Fibroblast of skin of right quadriceps (primary cell): ENCODE measurements around the gene DUSP12.
A peak's percentile ranks its signal among the peaks of the same experiment; 100 is the strongest.
"Not testable (repeated sequence)": the region's sequence is repeated elsewhere in the genome, so short reads cannot be mapped to it uniquely, and the experiment has no call there.

Source experiments
- DNase-seq: peaks from one replicate; pipeline ENCODE4 v3.0.0-alpha.2; 2013

DUSP12 gene, protein sequence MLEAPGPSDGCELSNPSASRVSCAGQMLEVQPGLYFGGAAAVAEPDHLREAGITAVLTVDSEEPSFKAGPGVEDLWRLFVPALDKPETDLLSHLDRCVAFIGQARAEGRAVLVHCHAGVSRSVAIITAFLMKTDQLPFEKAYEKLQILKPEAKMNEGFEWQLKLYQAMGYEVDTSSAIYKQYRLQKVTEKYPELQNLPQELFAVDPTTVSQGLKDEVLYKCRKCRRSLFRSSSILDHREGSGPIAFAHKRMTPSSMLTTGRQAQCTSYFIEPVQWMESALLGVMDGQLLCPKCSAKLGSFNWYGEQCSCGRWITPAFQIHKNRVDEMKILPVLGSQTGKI

DNA sequence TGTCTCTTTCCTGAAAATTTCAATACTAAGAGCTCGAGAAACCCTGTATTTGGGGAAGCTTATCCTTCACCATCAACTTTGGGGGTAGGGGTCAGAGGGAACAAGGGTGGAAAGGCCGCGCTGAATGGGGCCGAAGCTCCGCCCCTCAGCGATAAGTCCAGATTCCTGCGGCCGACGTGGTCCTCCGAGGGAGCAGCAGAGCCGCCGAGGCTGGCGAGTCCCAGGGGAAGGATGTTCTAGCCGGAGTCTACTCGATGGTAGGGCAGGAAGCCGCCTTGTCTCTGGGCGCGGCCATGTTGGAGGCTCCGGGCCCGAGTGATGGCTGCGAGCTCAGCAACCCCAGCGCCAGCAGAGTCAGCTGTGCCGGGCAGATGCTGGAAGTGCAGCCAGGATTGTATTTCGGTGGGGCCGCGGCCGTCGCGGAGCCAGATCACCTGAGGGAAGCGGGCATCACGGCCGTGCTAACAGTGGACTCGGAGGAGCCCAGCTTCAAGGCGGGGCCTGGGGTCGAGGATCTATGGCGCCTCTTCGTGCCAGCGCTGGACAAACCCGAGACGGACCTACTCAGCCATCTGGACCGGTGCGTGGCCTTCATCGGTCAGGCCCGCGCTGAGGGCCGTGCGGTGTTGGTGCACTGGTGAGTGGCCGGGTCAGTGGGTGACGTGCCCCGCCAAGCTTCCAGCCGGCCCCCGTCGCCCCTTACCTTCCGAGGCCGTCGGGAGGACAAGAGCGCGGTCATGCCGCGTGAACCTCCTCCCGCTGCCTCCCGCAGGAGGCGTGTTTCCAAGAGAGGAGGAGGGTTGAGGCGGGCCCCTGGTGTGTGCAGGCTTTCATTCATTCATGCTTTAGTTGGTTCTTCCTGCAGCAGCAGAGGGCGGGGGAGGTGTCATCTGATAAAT, at the start of gene DUSP12:
DUSP12 (plus strand) TSS at position 278 of the 899 bp plus-strand sequence; CDS start at position 294, 16 bp downstream.
- peak; percentile 95 for DNase-seq

DNA sequence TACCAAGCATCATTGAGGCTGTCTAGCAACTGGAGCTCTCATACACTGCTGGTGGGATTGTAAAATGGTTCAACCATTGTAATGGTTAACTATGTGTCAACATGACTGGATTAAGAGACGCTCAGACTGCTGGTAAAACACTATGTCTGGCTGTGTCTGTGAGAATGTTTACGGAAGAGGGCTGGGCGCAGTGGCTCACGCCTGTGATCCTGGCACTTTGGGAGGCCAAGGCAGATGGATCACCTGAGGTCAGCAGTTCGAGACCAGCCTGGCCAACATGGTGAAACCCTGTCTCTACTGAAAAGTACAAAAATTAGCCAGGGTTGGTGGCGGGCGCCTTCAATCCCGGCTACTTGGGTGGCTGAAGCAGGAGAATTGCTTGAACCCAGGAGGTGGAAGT, 47.3 kb upstream of the DUSP12 start:
- no peak for DNase-seq

DNA sequence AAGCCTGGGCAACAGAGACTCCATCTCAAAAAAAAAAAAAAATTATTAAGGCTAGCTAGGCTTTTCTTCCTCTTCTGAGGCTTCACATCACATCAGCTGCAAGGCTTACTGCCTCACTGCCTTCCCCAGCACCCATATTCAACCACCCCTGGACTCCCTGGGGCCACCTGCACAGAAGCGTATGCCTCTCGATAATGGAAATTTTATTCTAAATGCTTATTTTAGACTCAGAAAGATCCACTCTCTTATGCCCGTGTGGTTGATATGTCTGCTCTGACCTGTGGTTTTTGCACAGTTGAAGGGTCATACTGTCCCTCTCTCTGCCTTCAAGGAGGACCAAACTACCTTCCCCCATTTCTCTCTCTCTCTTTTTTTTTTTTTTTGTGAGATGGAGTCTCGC, 44.0 kb upstream of the DUSP12 start:
- no peak for DNase-seq

DNA sequence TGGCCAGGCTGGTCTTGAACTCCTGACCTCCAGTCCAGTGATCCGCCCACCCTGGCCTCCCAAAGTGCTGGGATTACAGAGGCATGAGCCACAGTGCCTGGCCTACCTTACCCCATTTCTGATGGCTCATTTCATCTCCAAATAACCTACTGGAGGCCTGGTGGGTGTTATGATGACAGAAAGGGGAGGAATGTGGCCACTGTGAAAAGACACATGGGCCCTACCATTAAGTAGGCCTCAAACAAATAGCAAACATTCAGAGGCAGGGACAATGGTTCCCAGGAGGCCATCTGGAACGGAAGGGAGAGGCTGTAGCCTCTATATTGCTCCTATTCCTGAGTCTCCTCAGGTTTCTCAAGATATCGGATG, 43.5 kb upstream of the DUSP12 start:
- no peak for DNase-seq

DNA sequence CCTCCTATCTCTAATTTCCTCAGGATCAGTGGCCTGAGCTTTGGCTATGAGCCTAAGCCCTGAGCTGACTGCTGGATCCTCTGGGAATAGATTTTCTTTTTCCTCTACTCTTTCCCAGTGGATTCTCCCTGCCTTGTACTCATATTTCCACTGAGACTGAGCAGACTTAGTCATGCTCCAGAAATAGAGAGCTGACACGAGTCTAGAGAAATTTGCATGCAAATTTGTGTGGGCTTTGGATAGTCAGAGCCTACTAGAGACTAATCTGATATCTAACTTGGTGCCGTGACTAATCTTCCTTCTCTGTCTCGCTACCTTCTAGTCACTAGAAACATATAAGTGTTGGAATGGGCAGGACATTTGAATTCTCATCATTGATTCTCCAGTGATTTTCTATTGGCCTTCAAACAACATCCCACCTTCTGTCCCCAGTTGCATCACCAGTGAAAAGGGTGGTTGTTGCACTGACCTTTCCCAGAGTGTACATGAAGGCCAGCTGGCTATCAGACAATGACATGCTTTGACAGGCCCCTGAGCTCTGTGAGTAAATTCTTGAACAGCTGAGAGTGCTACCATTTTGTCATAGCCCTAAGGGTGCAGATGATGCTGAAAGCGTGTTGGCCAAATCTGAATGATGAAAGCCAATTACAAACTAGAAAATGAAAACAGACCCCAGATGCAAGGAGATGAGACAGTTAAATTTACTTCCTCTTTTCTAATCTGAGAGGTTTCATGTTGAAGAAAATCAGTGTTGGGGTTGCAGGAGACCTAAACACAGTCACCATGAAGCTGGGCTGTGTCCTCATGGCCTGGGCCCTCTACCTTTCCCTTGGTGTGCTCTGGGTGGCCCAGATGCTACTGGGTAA, 42.9 kb upstream of the DUSP12 start, which contains the start of gene FCRLA:
FCRLA (plus strand) TSS at position 748 of the 866 bp plus-strand sequence; CDS start at position 784, 36 bp downstream.
- DNase-seq = peak; percentile 99

GRCh38 chr1:161707503-161707902, 42.1 kb upstream of the DUSP12 start:
- no peak for DNase-seq

DNA sequence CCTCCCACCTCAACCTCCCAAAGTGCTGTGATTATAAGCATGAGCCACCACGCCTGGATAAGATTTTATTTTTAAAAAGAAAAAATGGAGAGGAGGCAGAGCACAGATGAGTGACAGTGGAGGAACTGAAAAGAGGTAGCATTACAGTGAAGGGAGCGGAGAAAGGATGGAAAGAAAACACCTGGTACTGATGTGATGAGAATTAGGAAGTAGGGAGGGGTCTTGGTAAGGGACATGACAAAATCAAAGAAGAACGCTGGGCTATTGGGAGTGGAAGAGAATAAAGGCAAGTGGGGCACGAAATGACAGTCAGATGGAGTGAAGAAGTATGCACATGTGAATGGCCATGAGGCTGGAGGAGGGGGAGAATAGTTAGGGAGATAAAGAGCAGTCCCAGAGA, 40.2 kb upstream of the DUSP12 start:
- no peak for DNase-seq

- DNase-seq = peak; percentile 21
Measured at GRCh38 chr1:161710560-161710959, 39.0 kb upstream of the DUSP12 start.

DNA sequence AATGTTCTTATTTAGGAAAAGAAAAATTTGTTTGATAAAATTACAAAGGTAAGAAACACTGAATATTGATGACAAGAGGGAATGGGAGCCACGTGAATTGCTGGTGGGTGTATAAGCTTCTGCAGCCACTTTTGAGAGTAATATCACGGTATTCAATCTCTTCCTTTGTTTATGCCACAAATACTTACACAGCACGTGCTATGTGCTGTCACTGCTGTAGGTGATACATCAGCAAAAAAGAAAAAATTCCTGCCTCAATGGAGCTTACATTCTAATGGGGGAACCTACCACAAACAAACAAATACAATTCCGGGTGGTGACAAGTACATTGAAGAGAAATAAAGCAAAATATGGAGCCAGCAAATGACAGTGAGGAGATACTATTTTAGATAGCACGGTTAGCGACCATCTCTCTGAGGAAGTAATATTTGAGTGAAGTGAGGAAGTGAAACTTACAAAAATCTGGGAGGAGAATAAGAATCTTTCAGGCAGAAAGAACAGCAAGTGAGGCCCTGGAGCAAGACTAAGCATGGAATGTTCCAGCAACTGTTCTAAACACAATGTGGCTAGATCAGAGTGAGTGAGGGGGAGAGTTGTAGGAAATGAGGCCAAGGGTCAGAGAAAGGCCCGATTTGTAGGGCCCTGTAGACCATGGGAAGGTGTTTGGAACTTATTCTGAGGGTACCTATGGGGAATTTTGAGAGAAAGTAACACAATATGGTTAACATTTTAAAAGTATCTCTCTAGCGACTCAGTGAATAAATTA, 30.8 kb upstream of the DUSP12 start:
- no peak for DNase-seq

- DNase-seq = no peak
Measured at GRCh38 chr1:161719325-161719611, 30.3 kb upstream of the DUSP12 start.

GRCh38 chr1:161720422-161720821, 29.2 kb upstream of the DUSP12 start:
- no peak for DNase-seq

DNA sequence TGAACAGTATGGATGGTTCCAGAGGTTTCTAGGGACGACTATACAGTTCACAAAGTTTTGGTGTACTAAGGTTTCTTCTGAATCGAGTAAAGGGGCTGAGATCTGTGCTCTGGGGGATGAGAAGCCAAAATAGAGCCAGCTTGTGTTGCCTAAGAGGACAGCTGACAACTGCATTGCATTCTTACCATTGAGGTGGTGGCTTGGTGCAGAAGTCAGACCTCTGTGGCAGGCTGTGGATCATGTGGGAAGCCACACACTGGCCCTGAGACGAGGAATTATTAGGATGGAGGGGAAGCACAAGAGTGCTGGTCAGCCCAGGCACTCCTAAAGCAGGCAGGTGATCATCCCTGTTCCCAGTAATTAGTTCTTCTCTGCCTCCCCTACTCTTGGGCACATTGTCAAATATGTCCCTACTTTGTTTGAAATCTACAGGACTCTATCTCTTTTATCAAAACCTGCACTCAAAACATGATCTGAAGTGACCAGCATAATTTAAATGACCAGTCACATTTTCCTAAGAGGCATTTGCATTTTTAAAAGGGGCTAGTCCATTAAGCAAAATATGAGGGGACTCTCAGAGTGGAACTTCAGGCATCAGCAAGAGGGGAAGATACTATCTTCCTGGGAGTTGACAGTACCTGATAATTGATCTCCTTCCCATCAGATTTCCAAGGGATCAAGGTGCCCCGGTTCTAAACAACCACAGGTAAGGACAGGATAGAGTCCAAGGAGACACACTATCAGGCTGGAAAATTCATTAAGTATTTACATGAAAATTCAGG, 28.4 kb upstream of the DUSP12 start, which contains the start of gene FCRLB:
FCRLB (plus strand) TSS at position 589 of the 782 bp plus-strand sequence. CDS start 1,129 bp downstream, outside the sequence.
- DNase-seq = no peak

GRCh38 chr1:161721738-161722343, 27.7 kb upstream of the DUSP12 start:
- DNase-seq = peak; percentile 94

GRCh38 chr1:161722406-161722805, 27.2 kb upstream of the DUSP12 start:
- no peak for DNase-seq

- no peak for DNase-seq
Measured at GRCh38 chr1:161723459-161724141, 26.0 kb upstream of the DUSP12 start.

DNA sequence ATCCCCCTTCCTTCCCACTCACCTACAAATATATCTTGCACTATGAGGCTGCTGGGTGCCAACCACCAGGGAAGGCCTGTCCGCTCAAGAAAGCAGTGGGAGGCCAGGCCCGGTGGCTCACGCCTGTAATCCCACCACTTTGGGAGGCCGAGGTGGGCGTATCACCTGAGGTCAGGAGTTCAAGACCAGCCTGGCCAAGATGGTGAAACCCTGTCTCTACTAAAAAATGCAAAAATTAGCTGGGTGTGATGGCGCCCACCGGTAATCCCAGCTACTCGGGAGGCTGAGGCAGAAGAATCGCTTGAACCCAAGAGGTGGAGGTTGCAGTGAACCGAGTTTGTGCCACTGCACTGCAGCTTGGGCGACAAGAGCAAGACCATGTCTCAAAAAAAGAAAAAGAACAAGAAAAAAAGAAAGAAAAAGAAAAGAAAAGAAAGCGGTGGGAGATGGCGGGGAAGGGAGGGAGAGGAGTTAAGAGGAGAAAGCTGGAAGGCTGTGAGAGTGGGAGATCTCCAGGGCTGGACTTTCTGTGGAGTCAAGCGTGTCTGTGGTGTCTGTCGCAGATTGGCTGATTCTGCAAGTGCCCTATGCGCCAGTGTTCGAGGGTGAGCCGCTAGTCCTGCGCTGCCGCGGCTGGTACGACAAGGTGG, 24.2 kb upstream of the DUSP12 start:
- not testable (repeated sequence) for DNase-seq

DNA sequence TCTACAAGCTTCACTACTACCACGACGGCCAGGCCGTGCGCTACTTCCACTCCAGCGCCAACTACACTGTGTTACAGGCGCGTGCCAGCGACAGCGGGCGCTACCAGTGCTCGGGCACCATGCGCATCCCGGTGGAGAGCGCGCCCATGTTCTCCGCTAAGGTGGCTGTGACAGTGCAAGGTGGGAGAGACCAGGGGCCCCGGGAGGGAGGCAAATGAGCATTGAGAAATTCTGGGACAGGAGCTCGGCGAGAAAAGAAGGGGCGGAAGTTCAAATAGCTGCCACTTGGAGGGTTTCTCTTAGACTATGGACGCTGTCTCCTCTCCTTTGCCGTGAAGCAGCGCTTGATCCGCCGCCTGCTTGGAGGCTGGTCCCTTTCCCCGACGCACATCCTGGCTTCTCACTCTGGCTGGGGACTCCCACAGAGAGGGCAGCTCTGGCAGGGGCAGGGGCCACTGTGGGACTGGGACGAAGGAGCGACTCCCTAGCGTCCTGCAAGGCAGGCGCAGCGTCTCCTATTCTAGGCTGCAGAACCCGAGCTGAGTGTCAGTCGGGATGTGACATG, 23.6 kb upstream of the DUSP12 start:
- peak; percentile 59 for DNase-seq

DNA sequence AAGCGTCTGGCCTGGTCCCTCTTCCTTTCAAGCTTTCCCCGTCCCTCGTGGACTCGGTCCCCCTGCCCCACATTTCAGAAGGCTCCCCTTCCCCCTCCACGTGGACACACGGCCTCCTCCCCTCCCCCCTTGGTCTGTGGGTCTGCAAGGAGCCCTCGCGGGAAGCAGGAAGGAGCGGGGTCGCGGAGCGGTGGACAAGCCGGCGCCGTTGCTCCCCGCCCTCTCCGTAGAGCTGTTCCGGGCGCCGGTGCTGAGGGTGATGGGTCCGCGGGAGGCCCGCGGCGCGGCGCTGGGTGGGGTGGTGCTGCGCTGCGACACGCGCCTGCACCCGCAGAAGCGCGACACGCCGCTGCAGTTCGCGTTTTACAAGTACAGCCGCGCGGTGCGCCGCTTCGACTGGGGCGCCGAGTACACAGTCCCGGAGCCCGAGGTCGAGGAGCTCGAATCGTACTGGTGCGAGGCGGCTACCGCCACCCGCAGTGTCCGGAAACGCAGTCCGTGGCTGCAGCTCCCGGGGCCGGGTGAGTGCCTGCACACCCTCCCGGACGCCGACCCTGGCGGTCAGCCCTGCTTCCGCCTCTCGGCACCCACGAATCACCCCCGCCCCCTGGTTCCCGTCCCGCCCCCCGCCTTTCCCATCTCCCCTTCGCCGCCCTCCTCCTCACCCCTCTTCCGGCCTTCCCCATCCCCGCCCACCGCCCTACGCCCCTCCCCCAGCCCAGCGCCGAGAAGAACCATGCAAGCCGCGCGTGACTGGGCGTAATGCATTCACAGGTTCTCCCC, 22.9 kb upstream of the DUSP12 start:
- peak; percentile 87 for DNase-seq
